HG03460 (cell line): Measurements from ENCODE around the gene SRRM2.

Experiments used
- ATAC-seq: cut with Tn5 transposase; IDR thresholded peaks from one replicate; pipeline ENCODE4 v1.9.1; 2021; ENCODE audit not compliant: unreplicated experiment

Gene SRRM2

GRCh38 chr16:2761472-2761871, 9.0 kb downstream of the SRRM2 start:
- no peak for ATAC-seq

- ATAC-seq = no peak
Observed at GRCh38 chr16:2761886-2762583, 9.6 kb downstream of the SRRM2 start.

DNA sequence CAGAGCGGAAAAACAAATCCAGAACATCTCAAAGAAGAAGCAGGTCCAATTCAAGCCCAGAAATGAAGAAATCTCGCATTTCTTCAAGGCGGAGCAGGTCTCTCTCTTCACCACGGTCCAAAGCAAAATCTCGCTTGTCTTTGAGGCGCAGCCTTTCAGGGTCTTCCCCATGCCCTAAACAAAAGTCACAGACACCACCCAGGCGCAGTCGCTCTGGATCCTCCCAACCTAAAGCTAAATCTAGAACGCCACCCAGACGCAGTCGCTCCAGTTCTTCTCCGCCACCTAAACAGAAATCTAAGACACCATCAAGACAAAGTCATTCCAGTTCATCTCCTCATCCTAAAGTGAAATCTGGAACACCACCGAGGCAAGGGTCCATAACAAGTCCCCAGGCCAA, 10.3 kb downstream of the SRRM2 start:
- no peak for ATAC-seq

DNA sequence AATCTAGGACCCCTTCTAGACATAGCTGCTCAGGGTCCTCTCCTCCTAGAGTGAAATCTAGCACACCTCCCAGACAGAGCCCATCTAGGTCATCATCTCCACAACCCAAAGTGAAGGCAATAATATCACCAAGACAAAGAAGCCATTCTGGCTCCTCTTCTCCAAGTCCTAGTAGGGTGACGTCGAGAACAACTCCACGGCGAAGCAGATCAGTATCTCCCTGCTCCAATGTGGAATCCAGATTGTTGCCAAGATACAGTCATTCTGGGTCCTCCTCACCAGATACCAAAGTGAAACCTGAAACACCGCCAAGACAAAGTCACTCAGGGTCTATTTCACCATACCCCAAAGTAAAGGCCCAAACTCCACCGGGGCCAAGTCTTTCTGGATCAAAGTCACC, 10.7 kb downstream of the SRRM2 start:
- ATAC-seq = no peak

- no peak for ATAC-seq
Observed at GRCh38 chr16:2764718-2765117, 12.3 kb downstream of the SRRM2 start.

DNA sequence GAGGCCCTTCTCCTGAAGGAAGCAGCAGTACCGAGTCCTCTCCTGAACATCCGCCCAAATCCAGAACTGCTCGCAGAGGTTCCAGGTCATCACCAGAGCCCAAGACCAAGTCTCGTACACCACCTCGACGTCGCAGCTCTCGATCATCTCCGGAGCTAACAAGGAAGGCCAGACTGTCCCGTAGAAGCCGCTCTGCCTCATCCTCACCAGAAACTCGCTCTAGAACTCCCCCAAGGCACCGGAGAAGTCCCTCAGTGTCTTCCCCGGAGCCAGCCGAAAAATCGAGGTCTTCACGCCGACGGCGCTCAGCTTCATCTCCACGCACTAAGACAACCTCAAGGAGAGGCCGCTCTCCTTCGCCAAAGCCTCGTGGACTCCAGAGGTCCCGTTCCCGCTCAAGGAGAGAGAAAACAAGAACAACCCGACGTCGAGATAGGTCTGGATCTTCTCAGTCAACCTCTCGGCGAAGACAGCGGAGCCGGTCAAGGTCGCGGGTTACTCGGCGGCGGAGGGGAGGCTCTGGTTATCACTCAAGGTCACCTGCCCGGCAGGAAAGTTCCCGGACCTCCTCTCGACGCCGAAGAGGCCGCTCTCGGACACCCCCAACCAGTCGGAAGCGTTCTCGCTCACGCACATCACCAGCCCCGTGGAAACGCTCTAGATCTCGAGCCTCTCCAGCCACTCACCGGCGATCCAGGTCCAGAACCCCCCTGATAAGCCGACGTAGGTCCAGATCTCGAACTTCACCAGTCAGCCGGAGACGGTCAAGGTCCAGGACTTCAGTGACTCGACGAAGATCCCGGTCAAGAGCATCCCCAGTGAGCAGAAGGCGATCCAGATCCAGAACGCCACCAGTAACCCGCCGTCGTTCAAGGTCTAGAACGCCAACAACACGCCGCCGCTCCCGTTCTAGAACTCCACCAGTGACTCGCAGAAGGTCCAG, 13.3 kb downstream of the SRRM2 start:
- no peak for ATAC-seq

DNA sequence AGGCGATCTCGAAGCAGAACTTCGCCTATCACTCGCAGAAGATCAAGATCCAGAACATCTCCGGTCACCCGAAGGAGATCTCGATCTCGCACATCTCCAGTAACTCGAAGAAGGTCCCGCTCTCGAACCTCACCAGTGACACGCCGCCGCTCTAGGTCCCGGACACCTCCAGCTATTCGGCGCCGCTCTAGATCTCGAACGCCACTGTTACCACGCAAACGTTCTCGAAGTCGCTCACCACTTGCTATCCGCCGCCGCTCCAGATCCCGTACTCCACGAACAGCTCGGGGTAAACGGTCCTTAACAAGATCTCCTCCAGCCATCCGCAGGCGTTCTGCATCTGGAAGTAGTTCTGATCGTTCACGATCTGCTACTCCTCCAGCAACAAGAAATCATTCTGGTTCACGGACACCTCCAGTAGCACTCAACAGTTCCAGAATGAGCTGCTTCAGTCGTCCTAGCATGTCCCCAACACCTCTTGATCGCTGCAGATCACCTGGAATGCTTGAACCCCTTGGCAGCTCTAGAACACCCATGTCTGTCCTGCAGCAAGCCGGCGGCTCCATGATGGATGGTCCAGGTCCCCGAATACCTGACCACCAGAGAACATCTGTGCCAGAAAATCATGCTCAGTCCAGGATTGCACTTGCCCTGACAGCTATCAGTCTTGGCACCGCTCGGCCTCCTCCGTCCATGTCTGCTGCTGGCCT, 14.1 kb downstream of the SRRM2 start:
- ATAC-seq = no peak

- no peak for ATAC-seq
Observed at GRCh38 chr16:2767140-2767731, 14.8 kb downstream of the SRRM2 start.

DNA sequence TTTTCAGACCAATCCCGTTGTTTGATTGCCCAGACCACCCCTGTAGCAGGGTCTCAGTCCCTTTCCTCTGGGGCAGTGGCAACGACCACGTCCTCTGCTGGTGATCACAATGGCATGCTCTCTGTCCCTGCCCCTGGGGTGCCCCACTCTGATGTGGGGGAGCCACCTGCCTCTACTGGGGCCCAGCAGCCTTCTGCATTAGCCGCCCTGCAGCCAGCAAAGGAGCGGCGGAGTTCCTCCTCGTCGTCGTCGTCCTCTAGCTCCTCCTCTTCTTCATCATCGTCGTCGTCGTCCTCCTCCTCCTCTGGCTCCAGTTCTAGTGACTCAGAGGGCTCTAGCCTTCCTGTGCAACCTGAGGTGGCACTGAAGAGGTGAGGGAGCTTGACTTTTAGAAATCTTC, 15.5 kb downstream of the SRRM2 start:
- ATAC-seq = no peak

GRCh38 chr16:2768403-2769089, 16.1 kb downstream of the SRRM2 start:
- ATAC-seq = no peak

DNA sequence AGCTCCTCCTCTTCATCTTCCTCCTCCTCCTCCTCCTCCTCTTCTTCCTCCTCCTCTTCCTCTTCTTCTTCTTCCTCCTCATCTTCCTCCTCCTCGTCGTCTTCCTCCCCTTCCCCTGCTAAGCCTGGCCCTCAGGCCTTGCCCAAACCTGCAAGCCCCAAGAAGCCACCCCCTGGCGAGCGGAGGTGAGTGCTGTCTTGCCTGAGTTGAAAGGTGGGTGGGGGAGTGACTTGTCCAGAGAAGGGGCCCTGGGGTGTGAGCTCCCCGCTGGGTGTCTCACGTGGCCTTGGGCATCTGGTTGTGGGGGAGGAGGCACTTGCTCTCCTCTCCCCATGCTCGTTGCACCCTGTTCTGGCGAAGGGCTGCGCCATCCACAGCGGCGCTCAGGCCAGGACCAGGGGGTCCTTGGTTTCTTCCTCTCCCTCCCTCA, 16.7 kb downstream of the SRRM2 start:
- ATAC-seq = no peak

GRCh38 chr16:2769675-2770056, 17.2 kb downstream of the SRRM2 start:
- no peak for ATAC-seq

- ATAC-seq = no peak
Observed at GRCh38 chr16:2770057-2770951, 17.9 kb downstream of the SRRM2 start.

- ATAC-seq = no peak
Observed at GRCh38 chr16:2771496-2772402, 19.3 kb downstream of the SRRM2 start.

GRCh38 chr16:2773188-2773968, 20.9 kb downstream of the SRRM2 start:
- no peak for ATAC-seq

- no peak for ATAC-seq
Observed at GRCh38 chr16:2774161-2774891, 21.9 kb downstream of the SRRM2 start.

GRCh38 chr16:2775131-2775716, 22.8 kb downstream of the SRRM2 start:
- ATAC-seq = no peak
